ENCODE data around the gene GSTO1.

GRCh38 chr10:104264783-104265182, 10.1 kb downstream of the GSTO1 start:
- no peak for TF ChIP-seq CTCF (IDR thresholded peaks at IDR 0.05)
- TF ChIP-seq POLR2A (IDR thresholded peaks at IDR 0.05), result no peak

All from esophagus squamous epithelium (tissue), 4 donors.